ENCODE measurements around the gene MMP23B.
"Not testable (repeated sequence)": the region's sequence is repeated elsewhere in the genome, so short reads cannot be mapped to it uniquely, and the experiment has no call there.

- not testable (repeated sequence) for TF ChIP-seq POLR2AphosphoS5, POLR2A (IDR thresholded peaks at IDR 0.05)
Observed at GRCh38 chr1:1595341-1595740, 36.6 kb upstream of the MMP23B start.
